Panc1 (cell line): ENCODE data around the gene ARL14EPL. TPM values are rescaled to one million over a fixed set of nuclear protein-coding genes. Genes with fewer than 3 reads are reported as not detected.

Experiments used
- ATAC-seq: fragments of 200-7000 bp; cut with Tn5 transposase; 2 replicates; pipeline ENCODE4 v1.9.1; 2020; ENCODE audit warnings: mild to moderate bottlenecking, moderate library complexity
- BruUV-seq: library from RNA; stranded (reverse); fragments of 400-500 nt; replicated peaks from 2 replicates; lab custom pipeline; 2021; lab: Mats Ljungman, UMichigan
- CTCF ChIA-PET: fragments of 300-600 bp; sonication (Branson Sonifier 250); formaldehyde crosslinking; loops from one replicate; lab custom pipeline; 2022; ENCODE audit warnings: antibody characterized with exemption; lab: Charles Lee
- POLR2A ChIA-PET: fragments of 300-600 bp; sonication (Branson Sonifier 250); formaldehyde crosslinking; loops from one replicate; lab custom pipeline; 2022; ENCODE audit warnings: antibody characterized with exemption; lab: Charles Lee
- DNase-seq: peaks from one replicate; pipeline ENCODE4 v3.0.0-alpha.2; 2010; ENCODE audit warnings: low read depth, low spot score
- H3K27ac ChIP-seq: 2 replicates; pipeline ENCODE4 v1.5.1; 2011; ENCODE audit warnings: mild to moderate bottlenecking, low read length, inconsistent platforms
- H3K27me3 ChIP-seq: fragments of 200-500 bp; sonication (Bioruptor generic); 2 replicates; pipeline ENCODE4 v1.6.0; 2014; ENCODE audit warnings: low read length, inconsistent platforms; ENCODE audit not compliant: control insufficient read depth, insufficient read depth
- H3K36me3 ChIP-seq: fragments of 200-500 bp; sonication (Bioruptor generic); 2 replicates; pipeline ENCODE4 v1.5.1; 2014; ENCODE audit warnings: inconsistent platforms, mild to moderate bottlenecking, low read length, moderate library complexity; ENCODE audit not compliant: control insufficient read depth, insufficient read depth
- H3K4me1 ChIP-seq: 2 replicates; pipeline ENCODE4 v1.5.1; 2011; ENCODE audit warnings: inconsistent platforms, mild to moderate bottlenecking, low read length, moderate library complexity; ENCODE audit not compliant: control insufficient read depth, insufficient read depth
- H3K4me3 ChIP-seq, 2 experiments: 2 replicates each; pipeline ENCODE4 v1.5.1; 2011 to 2012; ENCODE audit warnings: low read depth in 2 of 2, low read length in 2 of 2, mild to moderate bottlenecking in 2 of 2, inconsistent platforms in 1 of 2, moderate library complexity in 1 of 2
- H3K9me3 ChIP-seq: fragments of 200-500 bp; sonication (Bioruptor generic); 2 replicates; pipeline ENCODE4 v1.5.1; 2014; ENCODE audit warnings: low read depth, mild to moderate bottlenecking, inconsistent platforms, low read length, moderate library complexity; ENCODE audit not compliant: control insufficient read depth, insufficient read depth
- CTCF ChIP-seq: fragments of 450-650 bp; IDR thresholded peaks from 2 replicates; pipeline ENCODE4 v1.5.1; 2017; ENCODE audit warnings: mild to moderate bottlenecking
- POLR2AphosphoS5 ChIP-seq: IDR thresholded peaks from 2 replicates; pipeline ENCODE4 v1.6.1; 2012; ENCODE audit warnings: mild to moderate bottlenecking, low read depth, low read length, moderate library complexity
- REST ChIP-seq, 2 experiments: IDR thresholded peaks; 2 replicates each; pipeline ENCODE4 v1.6.1; 2011 to 2012; ENCODE audit warnings: low read depth in 2 of 2, control low read depth in 1 of 2, low read length in 1 of 2, mild to moderate bottlenecking in 1 of 2, moderate library complexity in 1 of 2; ENCODE audit not compliant: insufficient read depth in 1 of 2
- SIN3A ChIP-seq: IDR thresholded peaks from 2 replicates; pipeline ENCODE4 v1.6.1; 2012; ENCODE audit warnings: low read depth, mild to moderate bottlenecking, low read length, moderate library complexity, borderline replicate concordance; ENCODE audit not compliant: insufficient read depth
- TCF7L2 ChIP-seq: IDR thresholded peaks from 2 replicates; pipeline ENCODE4 v1.6.1; 2011; ENCODE audit warnings: mild to moderate bottlenecking, low read depth, low read length, inconsistent platforms
- in situ Hi-C: cut with HindIII; loops from 2 replicates; pipeline ENCODE4 v1.10.0; 2016; ENCODE audit warnings: low sequenced_read_pairs, low pct_unique_long_range_greater_than_20kb
- intact Hi-C: fragments of 100-400 bp; cut with micrococcal nuclease; formaldehyde crosslinking; loops from one replicate; pipeline ENCODE4 v1.10.0; 2022; ENCODE audit not compliant: unreplicated experiment
- total RNA-seq: library from RNA; stranded (reverse); gene quantifications from one replicate; pipeline ENCODE4 v1.2.1, GENCODE V29; 2021; ENCODE audit not compliant: unreplicated experiment

ARL14EPL gene
- total RNA-seq, 1 experiment from 2014 or later: not detected

GRCh38 chr5:115985802-115986757, 46.2 kb upstream of the ARL14EPL start:
- ChIA-PET CTCF (no interaction called here), POLR2A (no interaction called here)
- ATAC-seq (no peak), DNase-seq (no peak)
- no peak overlapping the region for H3K27ac ChIP-seq
- BruUV-seq: no TSS peak
- H3K4me1 ChIP-seq: no peaks in the 10 kb centered on the region
- TF ChIP-seq TCF7L2 (no peak), POLR2AphosphoS5 (no peak), SIN3A (no peak), CTCF (no peak), REST (IDR thresholded peaks at IDR 0.05; ENCODE audit: insufficient read depth in 1 of 2, low read depth in 2 of 2, low read length in 1 of 2) (no peak)
- no peak overlapping the region for H3K4me3 ChIP-seq
- no peaks in the 10 kb centered on the region for H3K27me3 ChIP-seq
- H3K36me3 ChIP-seq: no peaks in the 10 kb centered on the region
- intact Hi-C loops (no loop called here), in situ Hi-C loops (no loop called here)
- no peaks in the 10 kb centered on the region for H3K9me3 ChIP-seq

- BruUV-seq: no TSS peak
- in situ Hi-C loops: no loop called here
Measured at GRCh38 chr5:115988002-115988401, 44.3 kb upstream of the ARL14EPL start.

More at GRCh38 chr5:115988002-115988401, 44.3 kb upstream of the ARL14EPL start:
- no peak overlapping the region for H3K4me3 ChIP-seq
- ChIA-PET CTCF (no interaction called here), POLR2A (no interaction called here)
- DNase-seq (no peak), ATAC-seq (no peak)
- no peaks in the 10 kb centered on the region for H3K36me3 ChIP-seq
- TF ChIP-seq TCF7L2: no peak
- TF ChIP-seq CTCF: no peak
- no peak for TF ChIP-seq POLR2AphosphoS5
- no peak for TF ChIP-seq REST (IDR thresholded peaks at IDR 0.05; ENCODE audit: insufficient read depth in 1 of 2, low read depth in 2 of 2, low read length in 1 of 2)
- TF ChIP-seq SIN3A: no peak
- no peak overlapping the region for H3K27ac ChIP-seq
- H3K9me3 ChIP-seq: no peaks in the 10 kb centered on the region
- H3K27me3 ChIP-seq: peaks cover 3% of the 10 kb centered on the region; the same call in 1 of the 2 replicates
- intact Hi-C loops: no loop called here
- H3K4me1 ChIP-seq: no peaks in the 10 kb centered on the region
